Esophagus muscularis mucosa (tissue), 4 donors: ENCODE results near the gene CLSTN1.

ENCODE experiments used
- EP300 ChIP-seq: sonication (generic); formaldehyde crosslinking; IDR thresholded peaks from one replicate; pipeline ENCODE4 v1.6.1; 2017; ENCODE audit warnings: antibody characterized with exemption
- POLR2A ChIP-seq: fragments of 450-650 bp; IDR thresholded peaks from one replicate; pipeline ENCODE4 v1.6.1; 2017; ENCODE audit warnings: antibody characterized with exemption, moderate library complexity, mild to moderate bottlenecking, low read depth
- POLR2AphosphoS5 ChIP-seq, 2 donors: sonication (generic); formaldehyde crosslinking; IDR thresholded peaks; one replicate each; pipeline ENCODE4 v1.6.1; 2017; ENCODE audit warnings: antibody characterized with exemption in 2 of 2
- TF ChIP-seq, protein P1 (sequence below), 3 experiments: fragments of 200-600 bp in 2 of 3; fragments of 450-650 bp in 1 of 3; sonication (generic) in 2 of 3; IDR thresholded peaks; one replicate each; pipeline ENCODE4 v1.5.1; 2017 to 2019; ENCODE audit warnings: antibody characterized with exemption in 3 of 3, mild to moderate bottlenecking in 2 of 3, moderate library complexity in 1 of 3

- TF ChIP-seq, protein P1, sequence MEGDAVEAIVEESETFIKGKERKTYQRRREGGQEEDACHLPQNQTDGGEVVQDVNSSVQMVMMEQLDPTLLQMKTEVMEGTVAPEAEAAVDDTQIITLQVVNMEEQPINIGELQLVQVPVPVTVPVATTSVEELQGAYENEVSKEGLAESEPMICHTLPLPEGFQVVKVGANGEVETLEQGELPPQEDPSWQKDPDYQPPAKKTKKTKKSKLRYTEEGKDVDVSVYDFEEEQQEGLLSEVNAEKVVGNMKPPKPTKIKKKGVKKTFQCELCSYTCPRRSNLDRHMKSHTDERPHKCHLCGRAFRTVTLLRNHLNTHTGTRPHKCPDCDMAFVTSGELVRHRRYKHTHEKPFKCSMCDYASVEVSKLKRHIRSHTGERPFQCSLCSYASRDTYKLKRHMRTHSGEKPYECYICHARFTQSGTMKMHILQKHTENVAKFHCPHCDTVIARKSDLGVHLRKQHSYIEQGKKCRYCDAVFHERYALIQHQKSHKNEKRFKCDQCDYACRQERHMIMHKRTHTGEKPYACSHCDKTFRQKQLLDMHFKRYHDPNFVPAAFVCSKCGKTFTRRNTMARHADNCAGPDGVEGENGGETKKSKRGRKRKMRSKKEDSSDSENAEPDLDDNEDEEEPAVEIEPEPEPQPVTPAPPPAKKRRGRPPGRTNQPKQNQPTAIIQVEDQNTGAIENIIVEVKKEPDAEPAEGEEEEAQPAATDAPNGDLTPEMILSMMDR (IDR thresholded peaks at IDR 0.05), result no peak
- TF ChIP-seq POLR2AphosphoS5 (IDR thresholded peaks at IDR 0.05), result no peak
- TF ChIP-seq POLR2A, result no peak
- TF ChIP-seq EP300, result no peak
Observed at GRCh38 chr1:9774712-9775679, 48.8 kb downstream of the CLSTN1 start.
